K562 (cell line): ENCODE data around the gene CD4.

ENCODE experiments used
- CTCF ChIP-seq, 3 experiments: IDR thresholded peaks in 2 of 3; conservative IDR thresholded peaks in 1 of 3; 2 replicates each; pipeline ENCODE4 v1.5.1; 2011 to 2012; ENCODE audit warnings: low read length in 3 of 3, mild to moderate bottlenecking in 3 of 3, control low read depth in 2 of 3, improper control_type of control experiment in 1 of 3, inconsistent platforms in 1 of 3, low read depth in 1 of 3, mixed read lengths in 1 of 3, moderate library complexity in 1 of 3; ENCODE audit not compliant: insufficient read depth in 2 of 3
- JUNB ChIP-seq: fragments of 450-650 bp; formaldehyde crosslinking; conservative IDR thresholded peaks from 2 replicates; pipeline ENCODE4 v1.4.0; 2020; ENCODE audit warnings: mild to moderate bottlenecking
- MYC ChIP-seq, 2 experiments: fragments of 250-450 bp in 1 of 2; sonication (Bioruptor Pico) in 1 of 2; IDR thresholded peaks; 2 replicates each; pipeline versions ENCODE4 v1.5.1 to v1.6.1; 2012 to 2021; ENCODE audit warnings: low read depth in 2 of 2, borderline replicate concordance in 1 of 2, improper control_type of control experiment in 1 of 2, low read length in 1 of 2, mild to moderate bottlenecking in 1 of 2, moderate library complexity in 1 of 2
- RNF2 ChIP-seq: sonication (generic); IDR thresholded peaks from 2 replicates; pipeline ENCODE4 v1.6.1; 2016
- ZBTB43 ChIP-seq: sonication (generic); formaldehyde crosslinking; IDR thresholded peaks from 2 replicates; pipeline ENCODE4 v1.8.0; 2023; ENCODE audit warnings: mild to moderate bottlenecking, missing genetic modification reagents

GRCh38 chr12:6824085-6824775 lies 34.9 kb downstream of the CD4 start:
- TF ChIP-seq RNF2 (no peak), ZBTB43 (CRISPR knock-in tag) (no peak), CTCF (IDR thresholded peaks at IDR 0.05 in 2 of 3, conservative IDR thresholded peaks at IDR 0.05 in 1 of 3; ENCODE audit: insufficient read depth in 2 of 3, low read depth in 1 of 3, low read length in 3 of 3) (no peak), JUNB (CRISPR knock-in tag) (no peak), MYC (IDR thresholded peaks at IDR 0.05; ENCODE audit: low read depth, low read length) (no peak), MYC (CRISPR knock-in tag; IDR thresholded peaks at IDR 0.05; ENCODE audit: borderline replicate concordance, low read depth) (no peak)
